DND-41 (cell line): ENCODE measurements around the gene LAD1.

Experiments used
- ATAC-seq: fragments of 200-7000 bp; cut with Tn5 transposase; 3 replicates; pipeline ENCODE4 v1.9.1; 2021; ENCODE audit warnings: low read depth; ENCODE audit not compliant: insufficient read depth
- DNase-seq: peaks from one replicate; pipeline ENCODE4 v3.0.0-alpha.2; 2020
- H2AFZ ChIP-seq: 2 replicates; pipeline ENCODE4 v1.6.0; 2012; ENCODE audit warnings: low read depth, low read length
- H3K27ac ChIP-seq: 2 replicates; pipeline ENCODE4 v1.5.1; 2012; ENCODE audit warnings: low read length, inconsistent platforms
- H3K27me3 ChIP-seq: fragments of 200-600 bp; sonication (generic); 2 replicates; pipeline ENCODE4 v1.6.0; 2012; ENCODE audit warnings: low read length, mild to moderate bottlenecking, inconsistent platforms; ENCODE audit not compliant: insufficient read depth, poor library complexity
- H3K36me3 ChIP-seq: 2 replicates; pipeline ENCODE4 v1.5.1; 2012; ENCODE audit warnings: low read length, inconsistent platforms; ENCODE audit not compliant: insufficient read depth
- H3K4me1 ChIP-seq: 2 replicates; pipeline ENCODE4 v1.5.1; 2012; ENCODE audit warnings: mild to moderate bottlenecking, low read length; ENCODE audit not compliant: insufficient read depth
- H3K4me2 ChIP-seq: 2 replicates; pipeline ENCODE4 v1.6.0; 2012; ENCODE audit warnings: mild to moderate bottlenecking, moderate library complexity, low read length, inconsistent platforms; ENCODE audit not compliant: insufficient read depth
- H3K4me3 ChIP-seq, 2 experiments: fragments of 200-600 bp in 1 of 2; shearing (Covaris generic) in 1 of 2; 2 replicates each; pipeline ENCODE4 v1.5.1; 2012 to 2016; ENCODE audit warnings: inconsistent platforms in 2 of 2, low read length in 2 of 2, mild to moderate bottlenecking in 2 of 2, low read depth in 1 of 2, moderate library complexity in 1 of 2
- H3K79me2 ChIP-seq: 2 replicates; pipeline ENCODE4 v1.6.0; 2012; ENCODE audit warnings: low read length, inconsistent platforms; ENCODE audit not compliant: insufficient read depth
- H3K9ac ChIP-seq: 2 replicates; pipeline ENCODE4 v1.6.0; 2012; ENCODE audit warnings: low read depth, mild to moderate bottlenecking, inconsistent platforms, low read length, moderate library complexity
- H3K9me3 ChIP-seq: 2 replicates; pipeline ENCODE4 v1.5.1; 2012; ENCODE audit warnings: low read length, moderate library complexity, mild to moderate bottlenecking, inconsistent platforms; ENCODE audit not compliant: insufficient read depth, severe bottlenecking
- H4K20me1 ChIP-seq: 2 replicates; pipeline ENCODE4 v1.6.0; 2012; ENCODE audit warnings: low read length; ENCODE audit not compliant: insufficient read depth
- EZH2 ChIP-seq: IDR thresholded peaks from 3 replicates; pipeline ENCODE4 v1.6.1; 2012; ENCODE audit warnings: borderline replicate concordance, low read depth, mild to moderate bottlenecking, moderate library complexity, low read length, inconsistent platforms; ENCODE audit not compliant: severe bottlenecking
- TF ChIP-seq, protein P1 (sequence below): IDR thresholded peaks from 2 replicates; pipeline ENCODE4 v1.5.1; 2012; ENCODE audit warnings: borderline replicate concordance, low read length, moderate library complexity, mild to moderate bottlenecking; ENCODE audit not compliant: poor library complexity, severe bottlenecking; ENCODE audit errors: extremely low read depth

LAD1 gene

DNA sequence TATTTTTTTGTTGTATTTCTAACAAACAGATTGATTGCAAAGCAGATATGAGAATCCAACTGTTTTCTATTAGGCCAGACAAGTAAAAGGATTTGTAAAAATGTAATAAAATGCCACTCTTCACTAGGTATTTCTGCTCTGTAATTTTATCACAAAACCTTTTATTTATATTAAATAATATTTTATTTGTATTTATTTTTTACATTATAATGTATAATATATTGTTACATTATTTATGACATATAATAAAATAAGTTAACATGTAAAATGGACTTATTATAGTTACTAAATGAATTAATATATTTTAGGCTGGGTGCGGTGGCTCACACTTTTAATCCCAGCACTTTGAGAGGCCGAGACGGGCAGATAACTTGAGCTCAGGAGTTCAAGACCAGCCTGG is 35.1 kb upstream of the LAD1 start:
- H3K79me2 ChIP-seq, result no peaks in the 10 kb centered on the region
- H3K36me3 ChIP-seq, result no peaks in the 10 kb centered on the region
- no peaks in the 10 kb centered on the region for H4K20me1 ChIP-seq
- no peak overlapping the region for H3K4me2 ChIP-seq
- H3K27me3 ChIP-seq, result no peaks in the 10 kb centered on the region
- no peak overlapping the region for H3K4me3 ChIP-seq
- H3K4me1 ChIP-seq, result peaks cover 6% of the 10 kb centered on the region; the same call in 1 of the 2 replicates
- TF ChIP-seq, protein P1, sequence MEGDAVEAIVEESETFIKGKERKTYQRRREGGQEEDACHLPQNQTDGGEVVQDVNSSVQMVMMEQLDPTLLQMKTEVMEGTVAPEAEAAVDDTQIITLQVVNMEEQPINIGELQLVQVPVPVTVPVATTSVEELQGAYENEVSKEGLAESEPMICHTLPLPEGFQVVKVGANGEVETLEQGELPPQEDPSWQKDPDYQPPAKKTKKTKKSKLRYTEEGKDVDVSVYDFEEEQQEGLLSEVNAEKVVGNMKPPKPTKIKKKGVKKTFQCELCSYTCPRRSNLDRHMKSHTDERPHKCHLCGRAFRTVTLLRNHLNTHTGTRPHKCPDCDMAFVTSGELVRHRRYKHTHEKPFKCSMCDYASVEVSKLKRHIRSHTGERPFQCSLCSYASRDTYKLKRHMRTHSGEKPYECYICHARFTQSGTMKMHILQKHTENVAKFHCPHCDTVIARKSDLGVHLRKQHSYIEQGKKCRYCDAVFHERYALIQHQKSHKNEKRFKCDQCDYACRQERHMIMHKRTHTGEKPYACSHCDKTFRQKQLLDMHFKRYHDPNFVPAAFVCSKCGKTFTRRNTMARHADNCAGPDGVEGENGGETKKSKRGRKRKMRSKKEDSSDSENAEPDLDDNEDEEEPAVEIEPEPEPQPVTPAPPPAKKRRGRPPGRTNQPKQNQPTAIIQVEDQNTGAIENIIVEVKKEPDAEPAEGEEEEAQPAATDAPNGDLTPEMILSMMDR, result no peak
- no peak for TF ChIP-seq EZH2
- H2AFZ ChIP-seq, result no peak overlapping the region
- no peak overlapping the region for H3K27ac ChIP-seq
- ATAC-seq, result no peak
- H3K9ac ChIP-seq, result no peak overlapping the region
- H3K9me3 ChIP-seq, result no peaks in the 10 kb centered on the region
- DNase-seq, result no peak

- Histone ChIP-seq H3K4me3 (no peak overlapping the region), H3K79me2 (no peaks in the 10 kb centered on the region), H3K9ac (no peak overlapping the region), H4K20me1 (no peaks in the 10 kb centered on the region), H3K9me3 (no peaks in the 10 kb centered on the region), H2AFZ (no peak overlapping the region), H3K36me3 (no peaks in the 10 kb centered on the region), H3K4me1 (peaks cover 6% of the 10 kb centered on the region; the same call in 1 of the 2 replicates), H3K27ac (no peak overlapping the region), H3K4me2 (no peak overlapping the region), H3K27me3 (peaks cover 3% of the 10 kb centered on the region)
- no peak for TF ChIP-seq EZH2
- TF ChIP-seq, protein P1, result no peak
- DNase-seq (no peak), ATAC-seq (no peak)
Observed at GRCh38 chr1:201433609-201434008, 34.5 kb upstream of the LAD1 start.

DNA sequence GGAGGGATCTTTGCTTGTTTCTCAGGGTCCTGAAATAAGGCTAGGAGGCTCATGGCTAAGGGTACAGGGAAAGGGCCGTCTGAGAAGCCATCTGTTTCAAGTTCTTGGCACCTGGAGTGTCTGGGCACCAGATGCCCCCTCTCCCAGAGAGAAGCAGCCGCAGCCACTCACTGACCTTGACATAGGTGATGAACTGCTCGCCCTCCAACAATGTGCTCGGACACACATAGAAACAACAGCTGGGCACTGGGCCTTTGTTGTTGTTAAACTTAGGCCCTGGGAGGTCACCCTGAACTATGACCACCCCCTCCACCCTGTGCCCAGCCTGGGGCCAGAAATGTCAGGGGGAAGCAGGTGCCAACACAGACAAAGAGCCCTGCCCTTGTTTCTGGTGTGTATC is 31.7 kb upstream of the LAD1 start:
- TF ChIP-seq, protein P1, result no peak
- TF ChIP-seq EZH2, result no peak
- no peaks in the 10 kb centered on the region for H3K79me2 ChIP-seq
- no peak overlapping the region for H2AFZ ChIP-seq
- H3K27me3 ChIP-seq, result peaks cover 20% of the 10 kb centered on the region
- no peak for DNase-seq
- no peak for ATAC-seq
- no peaks in the 10 kb centered on the region for H3K36me3 ChIP-seq
- no peak overlapping the region for H3K9ac ChIP-seq
- no peaks in the 10 kb centered on the region for H3K9me3 ChIP-seq
- no peak overlapping the region for H3K4me3 ChIP-seq
- no peak overlapping the region for H3K4me2 ChIP-seq
- 0 out of 2 replicates have a peak, but pooled peaks cover 3% of the 10 kb centered on the region for H4K20me1 ChIP-seq
- no peak overlapping the region for H3K27ac ChIP-seq
- peaks cover 4% of the 10 kb centered on the region; the same call in 1 of the 2 replicates for H3K4me1 ChIP-seq
